ENCODE measurements around the gene TNRC6C.

TNRC6C gene

GRCh38 chr17:78107976-78108725 is 149.6 kb downstream of the TNRC6C start:
- TF ChIP-seq CTCF (IDR thresholded peaks at IDR 0.05; ENCODE audit: insufficient read depth, low read length, poor library complexity, severe bottlenecking) (no peak), EZH2phosphoT487 (conservative IDR thresholded peaks at IDR 0.05; ENCODE audit: low read length) (no peak)
- no peaks in the 10 kb centered on the region; the same call in 1 of the 2 replicates for H4K20me1 ChIP-seq (ENCODE audit: low read depth, low read length)
- H3K9ac ChIP-seq (ENCODE audit: low read length), result no peak overlapping the region
- H3K9me3 ChIP-seq (ENCODE audit: insufficient read depth, low read length), result no peaks in the 10 kb centered on the region
- no peaks in the 10 kb centered on the region for H3K27me3 ChIP-seq (ENCODE audit: low read length)
- no peaks in the 10 kb centered on the region for H3K79me2 ChIP-seq (ENCODE audit: insufficient read depth, low read length)
- H3F3A ChIP-seq (ENCODE audit: insufficient read depth), result peaks cover 28% of the 10 kb centered on the region
- H3K27ac ChIP-seq (ENCODE audit: low read depth, low read length), result no peak overlapping the region
- no peak overlapping the region for H3K4me2 ChIP-seq (ENCODE audit: low read depth, low read length, poor library complexity, severe bottlenecking)
- no peak overlapping the region for H2AFZ ChIP-seq (ENCODE audit: low read depth, low read length, severe bottlenecking)
- H3K9me2 ChIP-seq (replicated peaks; ENCODE audit: insufficient read depth, low read length), result no peaks in the 10 kb centered on the region
- H3K36me3 ChIP-seq (ENCODE audit: low read length), result no peaks in the 10 kb centered on the region
- no peak overlapping the region for H3K4me3 ChIP-seq (ENCODE audit: insufficient read depth, low read length, poor library complexity, severe bottlenecking)

- Histone ChIP-seq H3F3A (ENCODE audit: insufficient read depth) (peaks cover 28% of the 10 kb centered on the region), H3K9me3 (ENCODE audit: insufficient read depth, low read length) (no peaks in the 10 kb centered on the region), H3K79me2 (ENCODE audit: insufficient read depth, low read length) (no peaks in the 10 kb centered on the region), H3K9ac (ENCODE audit: low read length) (no peak overlapping the region), H3K27me3 (ENCODE audit: low read length) (no peaks in the 10 kb centered on the region), H3K4me2 (ENCODE audit: low read depth, low read length, poor library complexity, severe bottlenecking) (no peak overlapping the region), H3K9me2 (replicated peaks; ENCODE audit: insufficient read depth, low read length) (no peaks in the 10 kb centered on the region), H2AFZ (ENCODE audit: low read depth, low read length, severe bottlenecking) (no peak overlapping the region), H3K27ac (ENCODE audit: low read depth, low read length) (no peak overlapping the region), H4K20me1 (ENCODE audit: low read depth, low read length) (no peaks in the 10 kb centered on the region; the same call in 1 of the 2 replicates), H3K4me3 (ENCODE audit: insufficient read depth, low read length, poor library complexity, severe bottlenecking) (no peak overlapping the region), H3K36me3 (ENCODE audit: low read length) (no peaks in the 10 kb centered on the region)
- TF ChIP-seq EZH2phosphoT487 (conservative IDR thresholded peaks at IDR 0.05; ENCODE audit: low read length) (no peak), CTCF (IDR thresholded peaks at IDR 0.05; ENCODE audit: insufficient read depth, low read length, poor library complexity, severe bottlenecking) (no peak)
Observed at GRCh38 chr17:78108726-78109488, 150.4 kb downstream of the TNRC6C start.

GRCh38 chr17:78109489-78109761 is 150.9 kb downstream of the TNRC6C start:
- Histone ChIP-seq H2AFZ (ENCODE audit: low read depth, low read length, severe bottlenecking) (no peak overlapping the region), H4K20me1 (ENCODE audit: low read depth, low read length) (no peaks in the 10 kb centered on the region; the same call in 1 of the 2 replicates), H3K79me2 (ENCODE audit: insufficient read depth, low read length) (no peaks in the 10 kb centered on the region), H3K27me3 (ENCODE audit: low read length) (no peaks in the 10 kb centered on the region), H3K27ac (ENCODE audit: low read depth, low read length) (no peak overlapping the region), H3K9me3 (ENCODE audit: insufficient read depth, low read length) (no peaks in the 10 kb centered on the region), H3K36me3 (ENCODE audit: low read length) (no peaks in the 10 kb centered on the region), H3K4me3 (ENCODE audit: insufficient read depth, low read length, poor library complexity, severe bottlenecking) (no peak overlapping the region), H3F3A (ENCODE audit: insufficient read depth) (peaks cover 28% of the 10 kb centered on the region), H3K4me2 (ENCODE audit: low read depth, low read length, poor library complexity, severe bottlenecking) (no peak overlapping the region), H3K9ac (ENCODE audit: low read length) (no peak overlapping the region), H3K9me2 (replicated peaks; ENCODE audit: insufficient read depth, low read length) (no peaks in the 10 kb centered on the region)
- no peak for TF ChIP-seq CTCF (IDR thresholded peaks at IDR 0.05; ENCODE audit: insufficient read depth, low read length, poor library complexity, severe bottlenecking)
- no peak for TF ChIP-seq EZH2phosphoT487 (conservative IDR thresholded peaks at IDR 0.05; ENCODE audit: low read length)

Data from SU-DHL-6 (cell line).